Mucosa of rectum (tissue), 2 donors: ENCODE data around the gene PACRG.

Experiments used
- H3K27ac ChIP-seq, 2 donors: one replicate each; pipeline ENCODE4 v1.7.0; 2013; ENCODE audit warnings: inconsistent platforms in 2 of 2, low read depth in 2 of 2, low read length in 2 of 2
- H3K27me3 ChIP-seq, 2 donors: one replicate each; pipeline ENCODE4 v1.7.0; 2013; ENCODE audit warnings: low read length in 2 of 2; ENCODE audit not compliant: control insufficient read depth in 2 of 2, insufficient read depth in 2 of 2
- H3K36me3 ChIP-seq, 2 donors: one replicate each; pipeline ENCODE4 v1.7.0; 2013; ENCODE audit warnings: low read length in 2 of 2; ENCODE audit not compliant: control insufficient read depth in 2 of 2, insufficient read depth in 2 of 2
- H3K4me1 ChIP-seq, 2 donors: one replicate each; pipeline ENCODE4 v1.7.0; 2013; ENCODE audit warnings: low read length in 2 of 2, mild to moderate bottlenecking in 1 of 2; ENCODE audit not compliant: control insufficient read depth in 2 of 2, insufficient read depth in 2 of 2
- H3K4me3 ChIP-seq, 2 donors: one replicate each; pipeline ENCODE4 v1.7.0; 2013; ENCODE audit warnings: low read length in 2 of 2
- H3K9ac ChIP-seq, 2 donors: one replicate each; pipeline ENCODE4 v1.7.0; 2013; ENCODE audit warnings: low read length in 2 of 2, low read depth in 1 of 2, mild to moderate bottlenecking in 1 of 2
- H3K9me3 ChIP-seq, 2 donors: one replicate each; pipeline ENCODE4 v1.7.0; 2013; ENCODE audit warnings: low read length in 2 of 2; ENCODE audit not compliant: control insufficient read depth in 2 of 2
- donor health status: healthy.
- donor health status: Normal muscosa, but diverticular disease.

Gene PACRG

DNA sequence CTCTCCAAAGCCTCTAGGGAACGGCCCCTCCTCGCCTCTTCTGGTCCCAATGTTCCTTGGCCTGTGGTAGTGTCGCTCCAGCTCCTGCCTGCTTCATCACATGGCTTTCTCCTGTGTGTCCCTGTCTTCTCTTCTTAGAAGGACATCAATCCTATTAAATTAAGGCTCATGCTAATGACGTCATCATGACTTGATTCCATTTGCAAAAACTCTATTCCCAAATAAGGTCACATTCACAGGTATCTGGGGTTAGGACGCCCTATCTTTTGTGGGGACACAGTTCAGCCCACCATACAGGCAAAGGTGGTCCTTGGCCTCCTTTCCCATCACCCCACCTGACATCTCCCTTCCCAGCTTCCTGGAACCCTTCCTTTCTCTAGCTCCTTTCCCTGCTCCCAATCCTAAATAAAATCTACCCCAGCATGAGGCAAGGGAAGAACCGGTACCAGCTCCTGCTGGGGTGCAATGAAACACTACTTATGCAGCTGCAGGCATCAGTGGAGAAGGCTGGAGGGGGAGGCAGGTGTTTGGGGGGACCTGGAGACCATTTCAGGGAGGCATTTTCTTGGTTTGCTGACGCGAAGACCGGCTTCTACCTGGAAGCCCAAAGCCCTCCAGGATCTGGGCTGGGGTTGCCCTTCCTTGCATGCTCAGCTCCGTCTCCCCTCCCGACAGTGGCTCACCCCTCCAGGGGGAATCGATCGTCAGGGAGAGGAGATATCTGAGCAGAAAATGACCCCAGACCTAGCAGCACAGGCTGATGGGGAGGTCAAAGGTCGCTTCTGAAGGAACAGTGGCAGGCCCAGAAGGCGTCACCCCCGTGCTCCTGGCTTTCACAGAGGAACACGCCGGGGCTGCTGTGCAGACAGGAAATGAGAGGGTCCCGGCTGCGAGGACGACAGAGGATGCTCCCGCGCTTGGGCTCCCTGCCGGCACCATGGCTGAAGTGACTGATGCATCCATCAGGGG lies 615.1 kb downstream of the PACRG start:
- H3K9ac ChIP-seq: no peak overlapping the region
- peaks cover 0 to 2% of the 10 kb centered on the region in 2 donors for H3K4me1 ChIP-seq
- H3K4me3 ChIP-seq: no peak overlapping the region
- H3K27me3 ChIP-seq: no peaks in the 10 kb centered on the region
- H3K36me3 ChIP-seq: no peaks in the 10 kb centered on the region
- no peaks in the 10 kb centered on the region for H3K9me3 ChIP-seq
- no peak overlapping the region for H3K27ac ChIP-seq

DNA sequence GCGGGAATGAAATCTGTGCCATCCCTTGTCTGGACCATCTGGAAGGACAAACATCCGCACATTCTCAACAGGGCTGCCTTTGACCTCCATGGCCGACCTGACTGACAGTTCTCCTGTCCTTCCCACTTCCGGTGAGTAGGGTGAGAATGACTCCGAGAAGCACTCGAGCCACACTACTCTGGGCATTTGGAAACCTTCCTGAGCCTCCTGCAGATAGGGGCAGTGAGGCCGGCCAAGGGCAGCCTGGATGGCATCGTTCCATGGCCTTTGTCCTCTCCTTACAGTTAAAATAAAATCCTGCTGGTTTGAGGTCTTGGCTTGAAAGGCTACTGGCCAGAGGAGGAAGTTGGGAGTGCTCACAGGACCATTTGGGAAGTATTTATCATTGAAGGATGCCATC lies 615.8 kb downstream of the PACRG start:
- no peak overlapping the region for H3K27ac ChIP-seq
- H3K4me1 ChIP-seq: peaks cover 0 to 2% of the 10 kb centered on the region in 2 donors
- H3K36me3 ChIP-seq: no peaks in the 10 kb centered on the region
- no peaks in the 10 kb centered on the region for H3K27me3 ChIP-seq
- no peaks in the 10 kb centered on the region for H3K9me3 ChIP-seq
- no peak overlapping the region for H3K4me3 ChIP-seq
- H3K9ac ChIP-seq: no peak overlapping the region

DNA sequence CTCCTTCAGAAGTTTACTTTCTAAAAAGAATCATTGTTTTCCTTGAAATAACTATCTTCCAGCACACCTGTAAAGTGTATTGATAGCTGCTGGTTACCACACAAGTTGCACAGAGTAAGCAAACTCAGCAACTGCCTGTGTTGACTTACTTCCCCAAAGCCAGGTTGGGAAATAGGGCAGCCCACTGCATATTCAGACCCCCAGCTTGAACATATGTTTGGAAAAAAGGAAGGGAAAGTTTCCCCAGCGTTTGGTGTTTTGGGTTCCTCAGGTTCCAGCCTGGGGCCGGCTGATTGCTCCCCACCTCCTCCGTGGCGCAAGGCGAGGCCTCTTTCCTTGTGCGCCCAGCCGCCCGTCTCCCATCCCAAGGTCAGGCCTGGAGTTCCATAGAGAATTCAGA lies 616.6 kb downstream of the PACRG start:
- Histone ChIP-seq H3K36me3 (no peaks in the 10 kb centered on the region), H3K27ac (no peak overlapping the region), H3K27me3 (no peaks in the 10 kb centered on the region), H3K4me3 (no peak overlapping the region), H3K9me3 (no peaks in the 10 kb centered on the region), H3K4me1 (no peaks in the 10 kb centered on the region), H3K9ac (no peak overlapping the region)

- Histone ChIP-seq H3K9me3 (no peaks in the 10 kb centered on the region), H3K4me3 (no peak overlapping the region), H3K9ac (no peak overlapping the region), H3K36me3 (no peaks in the 10 kb centered on the region), H3K27ac (no peak overlapping the region), H3K27me3 (no peaks in the 10 kb centered on the region), H3K4me1 (no peaks in the 10 kb centered on the region)
Observed at GRCh38 chr6:163345931-163346330, 618.2 kb downstream of the PACRG start.

DNA sequence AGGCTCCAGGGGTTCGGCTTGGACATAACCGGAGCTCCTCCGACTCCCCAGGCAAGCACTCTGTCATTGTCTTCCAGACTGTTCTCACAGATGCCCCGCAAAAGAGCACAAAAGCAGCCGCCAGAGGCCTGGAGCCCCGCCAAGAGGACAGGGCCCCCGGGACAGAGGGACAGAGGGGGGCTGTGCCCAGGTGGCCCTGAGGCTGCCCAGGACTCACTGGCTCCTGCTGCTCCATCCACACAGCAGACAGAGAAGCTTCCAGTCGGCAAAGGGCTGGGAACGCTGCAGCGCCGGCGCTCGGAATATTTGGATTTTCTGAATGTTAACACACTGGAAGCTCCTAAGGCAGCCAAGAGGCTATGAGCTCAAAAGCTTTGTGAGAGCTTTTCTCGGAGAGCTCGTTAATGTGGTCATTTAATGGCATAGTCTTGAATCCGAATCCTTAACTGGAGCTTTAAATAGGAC lies 618.8 kb downstream of the PACRG start:
- H3K27ac ChIP-seq: no peak overlapping the region

DNA sequence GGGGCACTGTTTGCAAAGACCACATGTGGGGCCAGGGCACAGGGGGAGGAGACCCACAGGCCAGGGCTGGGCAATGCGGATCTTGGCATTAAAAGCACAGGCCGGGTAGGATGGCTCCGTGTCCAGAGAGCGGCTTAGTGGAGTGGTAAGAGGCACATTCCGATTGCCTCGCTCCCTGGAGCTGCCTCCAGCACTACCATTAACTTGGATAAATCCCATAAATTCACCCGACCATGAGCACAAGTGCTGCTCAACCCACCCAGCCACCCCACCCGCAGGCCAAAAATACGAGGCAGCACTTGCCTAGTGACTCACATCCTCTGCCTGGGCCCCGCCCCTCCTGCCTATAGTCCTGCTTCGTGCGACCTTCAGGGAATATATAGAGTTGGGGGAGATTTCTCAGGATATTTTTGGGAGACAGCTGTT lies 619.3 kb downstream of the PACRG start:
- Histone ChIP-seq H3K9ac (no peak overlapping the region), H3K9me3 (no peaks in the 10 kb centered on the region), H3K27me3 (no peaks in the 10 kb centered on the region), H3K36me3 (no peaks in the 10 kb centered on the region), H3K4me1 (no peaks in the 10 kb centered on the region), H3K4me3 (no peak overlapping the region), H3K27ac (no peak overlapping the region)

More for the DNA sequence above, 618.8 kb downstream of the PACRG start:
- Histone ChIP-seq H3K36me3 (no peaks in the 10 kb centered on the region), H3K9me3 (no peaks in the 10 kb centered on the region), H3K4me3 (no peak overlapping the region), H3K9ac (no peak overlapping the region), H3K4me1 (no peaks in the 10 kb centered on the region), H3K27me3 (no peaks in the 10 kb centered on the region)

DNA sequence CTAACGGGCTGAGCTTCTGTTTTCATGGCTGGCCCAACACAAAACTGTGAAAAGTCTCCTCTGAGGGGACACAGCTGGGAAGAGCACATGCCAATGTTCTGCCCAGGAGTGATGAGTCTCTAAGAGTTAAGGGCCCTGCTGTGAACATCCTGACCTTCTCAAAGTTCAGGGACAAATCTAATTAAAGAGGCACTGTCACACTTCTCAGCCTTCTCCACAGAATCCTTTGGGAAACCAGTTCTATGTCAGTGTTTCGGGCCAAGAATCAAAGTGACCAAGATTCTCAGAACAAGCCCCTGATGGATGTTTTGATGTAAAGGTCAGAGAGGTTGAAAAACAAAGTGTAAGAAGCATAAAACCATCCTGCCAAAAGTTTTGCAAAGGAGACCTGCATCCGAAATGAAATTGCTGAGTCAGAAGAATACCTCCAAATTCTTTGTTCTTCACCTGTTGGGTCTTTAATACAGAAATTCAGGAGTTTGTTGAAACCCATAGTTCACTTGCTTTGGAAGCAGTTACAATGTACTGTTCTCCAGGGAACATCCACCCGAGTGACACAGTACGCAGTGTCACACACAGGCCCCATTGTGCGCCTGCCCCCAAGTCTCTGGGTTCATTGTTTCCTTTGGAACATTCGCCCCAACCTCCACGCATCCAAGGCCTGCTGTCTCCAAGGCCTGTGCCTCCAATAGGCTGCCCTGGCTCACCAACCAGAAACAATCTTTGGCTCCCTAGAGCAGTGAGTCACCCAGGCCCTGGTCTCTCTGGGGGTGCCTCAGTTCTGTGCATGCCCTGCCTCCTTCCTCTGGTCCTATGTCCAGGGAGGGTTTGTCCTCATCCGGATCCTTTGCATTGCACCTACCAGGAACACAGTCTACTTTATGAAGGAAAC lies 621.3 kb downstream of the PACRG start:
- no peaks in the 10 kb centered on the region for H3K9me3 ChIP-seq
- no peaks in the 10 kb centered on the region for H3K27me3 ChIP-seq
- peaks cover 0 to 2% of the 10 kb centered on the region in 2 donors for H3K4me1 ChIP-seq
- no peak overlapping the region for H3K4me3 ChIP-seq
- no peaks in the 10 kb centered on the region for H3K36me3 ChIP-seq
- H3K27ac ChIP-seq: no peak overlapping the region
- H3K9ac ChIP-seq: no peak overlapping the region

GRCh38 chr6:163349696-163350095 lies 621.9 kb downstream of the PACRG start:
- H3K9me3 ChIP-seq: no peaks in the 10 kb centered on the region
- peak overlapping the region in 1 of 2 donors; percentile 32 for H3K27ac ChIP-seq
- H3K27me3 ChIP-seq: no peaks in the 10 kb centered on the region
- H3K9ac ChIP-seq: no peak overlapping the region
- no peaks in the 10 kb centered on the region for H3K36me3 ChIP-seq
- H3K4me3 ChIP-seq: no peak overlapping the region
- peaks cover 0 to 2% of the 10 kb centered on the region in 2 donors for H3K4me1 ChIP-seq

GRCh38 chr6:163351013-163351412 lies 623.2 kb downstream of the PACRG start:
- Histone ChIP-seq H3K27ac (no peak overlapping the region), H3K9me3 (no peaks in the 10 kb centered on the region), H3K9ac (no peak overlapping the region), H3K4me3 (no peak overlapping the region), H3K4me1 (peaks cover 0 to 2% of the 10 kb centered on the region in 2 donors), H3K36me3 (no peaks in the 10 kb centered on the region), H3K27me3 (no peaks in the 10 kb centered on the region)
